ENCODE data around the gene GABRB1.

GABRB1 gene

GRCh38 chr4:47270201-47270888, 239.0 kb downstream of the GABRB1 start:
- H3K4me2 ChIP-seq (ENCODE audit: low read depth, low read length) = no peak overlapping the region
- H3F3A ChIP-seq (ENCODE audit: insufficient read depth, low read length) = no peaks in the 10 kb centered on the region
- H4K20me1 ChIP-seq (ENCODE audit: insufficient read depth, low read length) = no peaks in the 10 kb centered on the region
- TF ChIP-seq, protein P1, sequence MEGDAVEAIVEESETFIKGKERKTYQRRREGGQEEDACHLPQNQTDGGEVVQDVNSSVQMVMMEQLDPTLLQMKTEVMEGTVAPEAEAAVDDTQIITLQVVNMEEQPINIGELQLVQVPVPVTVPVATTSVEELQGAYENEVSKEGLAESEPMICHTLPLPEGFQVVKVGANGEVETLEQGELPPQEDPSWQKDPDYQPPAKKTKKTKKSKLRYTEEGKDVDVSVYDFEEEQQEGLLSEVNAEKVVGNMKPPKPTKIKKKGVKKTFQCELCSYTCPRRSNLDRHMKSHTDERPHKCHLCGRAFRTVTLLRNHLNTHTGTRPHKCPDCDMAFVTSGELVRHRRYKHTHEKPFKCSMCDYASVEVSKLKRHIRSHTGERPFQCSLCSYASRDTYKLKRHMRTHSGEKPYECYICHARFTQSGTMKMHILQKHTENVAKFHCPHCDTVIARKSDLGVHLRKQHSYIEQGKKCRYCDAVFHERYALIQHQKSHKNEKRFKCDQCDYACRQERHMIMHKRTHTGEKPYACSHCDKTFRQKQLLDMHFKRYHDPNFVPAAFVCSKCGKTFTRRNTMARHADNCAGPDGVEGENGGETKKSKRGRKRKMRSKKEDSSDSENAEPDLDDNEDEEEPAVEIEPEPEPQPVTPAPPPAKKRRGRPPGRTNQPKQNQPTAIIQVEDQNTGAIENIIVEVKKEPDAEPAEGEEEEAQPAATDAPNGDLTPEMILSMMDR (IDR thresholded peaks at IDR 0.05; ENCODE audit: low read length) = no peak
- TF ChIP-seq EZH2phosphoT487 (IDR thresholded peaks at IDR 0.05; ENCODE audit: low read length) = no peak
- TF ChIP-seq EZH2 (optimal IDR thresholded peaks at IDR 0.05; ENCODE audit: low read depth, low read length) = no peak
- H3K4me3 ChIP-seq (ENCODE audit: low read length) = no peak overlapping the region
- H2AFZ ChIP-seq (ENCODE audit: low read length) = no peak overlapping the region
- H3K9me3 ChIP-seq (replicated peaks; ENCODE audit: insufficient read depth, low read length) = no peaks in the 10 kb centered on the region
- no peaks in the 10 kb centered on the region for H3K36me3 ChIP-seq (replicated peaks; ENCODE audit: insufficient read depth, low read length)
- DNase-seq = no peak
- no peaks in the 10 kb centered on the region for H3K79me2 ChIP-seq (ENCODE audit: low read length)
- H3K4me1 ChIP-seq (ENCODE audit: low read length) = no peaks in the 10 kb centered on the region
- H3K9me2 ChIP-seq (replicated peaks; ENCODE audit: insufficient read depth, low read length) = no peaks in the 10 kb centered on the region
- H3K27ac ChIP-seq (ENCODE audit: low read length) = no peak overlapping the region
- H3K9ac ChIP-seq (ENCODE audit: low read length) = no peak overlapping the region
- H3K27me3 ChIP-seq (replicated peaks; ENCODE audit: insufficient read depth, low read length) = no peaks in the 10 kb centered on the region

GRCh38 chr4:47271291-47271690, 239.9 kb downstream of the GABRB1 start:
- H3F3A ChIP-seq (ENCODE audit: insufficient read depth, low read length) = no peaks in the 10 kb centered on the region
- no peak overlapping the region for H3K4me2 ChIP-seq (ENCODE audit: low read depth, low read length)
- no peaks in the 10 kb centered on the region for H3K4me1 ChIP-seq (ENCODE audit: low read length)
- H3K27ac ChIP-seq (ENCODE audit: low read length) = no peak overlapping the region
- TF ChIP-seq EZH2phosphoT487 (IDR thresholded peaks at IDR 0.05; ENCODE audit: low read length) (no peak), EZH2 (optimal IDR thresholded peaks at IDR 0.05; ENCODE audit: low read depth, low read length) (no peak)
- TF ChIP-seq, protein P1 (IDR thresholded peaks at IDR 0.05; ENCODE audit: low read length) = no peak
- H2AFZ ChIP-seq (ENCODE audit: low read length) = no peak overlapping the region
- H4K20me1 ChIP-seq (ENCODE audit: insufficient read depth, low read length) = no peaks in the 10 kb centered on the region
- H3K9me2 ChIP-seq (replicated peaks; ENCODE audit: insufficient read depth, low read length) = no peaks in the 10 kb centered on the region
- no peak for DNase-seq
- no peak overlapping the region for H3K4me3 ChIP-seq (ENCODE audit: low read length)
- H3K79me2 ChIP-seq (ENCODE audit: low read length) = no peaks in the 10 kb centered on the region
- no peak overlapping the region for H3K9ac ChIP-seq (ENCODE audit: low read length)
- no peaks in the 10 kb centered on the region for H3K27me3 ChIP-seq (replicated peaks; ENCODE audit: insufficient read depth, low read length)
- H3K36me3 ChIP-seq (replicated peaks; ENCODE audit: insufficient read depth, low read length) = no peaks in the 10 kb centered on the region
- no peaks in the 10 kb centered on the region for H3K9me3 ChIP-seq (replicated peaks; ENCODE audit: insufficient read depth, low read length)

DNA sequence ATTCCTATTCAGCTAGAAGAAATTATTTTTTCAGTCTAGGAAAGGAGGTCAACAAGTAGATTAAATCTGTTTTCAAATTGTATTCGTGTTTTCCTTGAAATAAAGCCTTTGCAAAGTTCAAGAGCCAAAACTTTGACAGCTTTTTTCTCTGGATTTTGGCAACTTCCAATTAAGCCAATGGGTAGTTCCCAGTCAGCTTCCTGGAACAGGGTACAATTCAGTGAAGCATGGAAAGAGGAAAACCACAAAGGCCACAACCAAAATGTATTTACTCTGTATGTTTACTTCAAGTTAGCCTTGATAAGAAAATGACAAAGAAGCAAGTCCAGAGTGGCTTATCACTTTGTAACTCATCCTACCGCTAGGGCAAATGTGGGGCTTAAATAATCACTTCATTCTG, 243.5 kb downstream of the GABRB1 start:
- no peaks in the 10 kb centered on the region for H4K20me1 ChIP-seq (ENCODE audit: insufficient read depth, low read length)
- no peaks in the 10 kb centered on the region for H3K36me3 ChIP-seq (replicated peaks; ENCODE audit: insufficient read depth, low read length)
- H3K9me2 ChIP-seq (replicated peaks; ENCODE audit: insufficient read depth, low read length) = no peaks in the 10 kb centered on the region
- H3K27me3 ChIP-seq (replicated peaks; ENCODE audit: insufficient read depth, low read length) = no peaks in the 10 kb centered on the region
- DNase-seq = no peak
- H3F3A ChIP-seq (ENCODE audit: insufficient read depth, low read length) = no peaks in the 10 kb centered on the region
- H3K9me3 ChIP-seq (replicated peaks; ENCODE audit: insufficient read depth, low read length) = no peaks in the 10 kb centered on the region
- no peak overlapping the region for H3K4me2 ChIP-seq (ENCODE audit: low read depth, low read length)
- H3K79me2 ChIP-seq (ENCODE audit: low read length) = no peaks in the 10 kb centered on the region
- TF ChIP-seq, protein P1 (IDR thresholded peaks at IDR 0.05; ENCODE audit: low read length) = no peak
- no peak for TF ChIP-seq EZH2phosphoT487 (IDR thresholded peaks at IDR 0.05; ENCODE audit: low read length)
- TF ChIP-seq EZH2 (optimal IDR thresholded peaks at IDR 0.05; ENCODE audit: low read depth, low read length) = no peak
- no peak overlapping the region for H2AFZ ChIP-seq (ENCODE audit: low read length)
- H3K9ac ChIP-seq (ENCODE audit: low read length) = no peak overlapping the region
- no peak overlapping the region for H3K27ac ChIP-seq (ENCODE audit: low read length)
- no peaks in the 10 kb centered on the region for H3K4me1 ChIP-seq (ENCODE audit: low read length)
- no peak overlapping the region for H3K4me3 ChIP-seq (ENCODE audit: low read length)
